GM18498 (cell line): ENCODE measurements around the gene PLB1.

Source experiments
- ATAC-seq: cut with Tn5 transposase; IDR thresholded peaks from one replicate; pipeline ENCODE4 v1.9.1; 2021; ENCODE audit warnings: mild to moderate bottlenecking, moderate library complexity; ENCODE audit not compliant: unreplicated experiment

PLB1 gene

DNA sequence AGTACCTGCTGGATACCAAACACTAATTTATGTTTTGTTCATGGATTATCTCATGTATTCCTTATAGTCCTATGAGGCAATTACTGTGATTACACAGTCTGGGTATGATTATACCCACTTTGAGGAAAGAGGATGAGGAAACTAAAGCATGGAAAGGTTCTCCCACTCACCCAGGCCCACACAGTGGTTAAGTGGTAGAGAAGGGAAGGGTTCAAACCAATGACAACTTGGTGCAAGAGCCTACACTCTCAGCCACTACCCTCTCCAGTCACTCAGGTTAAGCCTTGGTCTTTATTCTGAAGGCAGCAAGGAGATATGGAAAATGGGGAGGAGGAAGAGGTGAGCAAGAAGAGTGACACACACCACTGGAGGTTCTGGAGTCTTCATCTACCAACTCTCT, 191.3 kb downstream of the PLB1 start:
- ATAC-seq = no peak

DNA sequence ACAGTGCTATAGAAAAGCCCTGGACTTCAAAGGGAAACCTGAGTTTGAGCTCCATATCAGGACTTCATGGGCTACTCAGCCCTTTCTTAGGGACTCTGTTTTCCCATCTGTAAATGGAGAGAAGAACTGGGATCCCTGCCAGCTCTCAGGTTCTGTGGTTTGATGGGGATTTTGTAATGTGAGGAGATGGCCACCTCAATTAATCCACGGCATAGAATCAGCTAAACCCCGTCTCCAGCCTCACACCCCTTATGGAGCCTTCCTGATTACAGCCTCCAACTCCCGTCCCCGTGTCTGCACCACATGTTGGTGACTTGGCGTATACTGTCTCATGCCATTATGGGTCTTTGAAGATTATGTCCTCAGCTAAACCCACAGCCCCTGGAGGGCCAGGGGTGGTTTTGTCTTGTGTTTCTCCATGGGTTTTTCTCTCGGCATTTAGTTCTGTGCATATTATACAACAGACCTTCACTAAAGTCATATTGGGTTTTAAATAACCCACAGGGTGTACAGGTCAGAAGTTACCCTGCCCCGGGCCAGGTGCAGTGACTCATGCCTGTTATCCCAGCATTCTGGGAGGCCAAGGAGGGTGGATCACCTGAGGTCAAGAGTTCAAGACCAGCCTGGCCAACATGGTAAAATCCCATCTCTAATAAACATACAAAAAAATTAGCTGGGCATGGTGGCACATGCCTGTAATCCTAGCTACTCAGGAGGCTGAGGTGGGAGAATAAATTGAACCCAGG, 192.0 kb downstream of the PLB1 start:
- no peak for ATAC-seq

DNA sequence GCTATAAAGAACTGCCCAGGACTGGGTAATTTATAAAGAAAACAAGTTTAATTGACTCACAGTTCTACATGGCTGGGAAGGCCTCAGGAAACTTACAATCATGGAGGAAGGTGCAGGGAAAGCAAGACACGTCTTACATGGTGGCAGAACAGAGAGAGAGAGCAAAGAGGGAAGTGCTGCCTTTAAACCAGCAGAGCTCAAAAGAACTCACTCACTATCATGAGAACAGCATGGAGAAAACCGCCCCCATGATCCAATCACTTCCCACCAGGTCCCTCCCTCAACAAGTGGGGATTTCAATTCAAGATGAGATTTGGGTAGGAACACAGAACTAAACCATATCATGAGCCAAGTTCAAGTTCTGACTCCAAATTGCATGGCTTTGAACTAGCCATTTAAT, 193.0 kb downstream of the PLB1 start:
- ATAC-seq = no peak

DNA sequence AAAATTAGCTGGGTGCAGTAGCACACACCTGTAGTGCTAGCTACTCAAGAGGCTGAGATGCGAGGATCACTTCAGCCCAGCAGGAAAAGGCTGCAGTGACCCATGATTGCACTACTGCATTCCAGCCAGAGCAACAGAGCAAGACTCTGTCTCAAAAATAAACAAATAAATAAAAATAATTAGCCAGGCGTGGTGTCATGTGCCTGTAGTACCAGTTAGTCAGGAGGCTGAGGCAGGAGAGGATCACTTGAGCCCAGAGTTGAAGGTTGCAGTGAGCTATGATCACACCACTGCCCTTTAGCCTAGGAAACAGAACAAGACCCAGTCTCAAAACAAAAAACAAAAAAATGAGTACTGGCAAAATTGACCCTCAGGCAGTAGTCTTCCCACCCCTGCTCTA, 193.9 kb downstream of the PLB1 start:
- ATAC-seq = no peak

DNA sequence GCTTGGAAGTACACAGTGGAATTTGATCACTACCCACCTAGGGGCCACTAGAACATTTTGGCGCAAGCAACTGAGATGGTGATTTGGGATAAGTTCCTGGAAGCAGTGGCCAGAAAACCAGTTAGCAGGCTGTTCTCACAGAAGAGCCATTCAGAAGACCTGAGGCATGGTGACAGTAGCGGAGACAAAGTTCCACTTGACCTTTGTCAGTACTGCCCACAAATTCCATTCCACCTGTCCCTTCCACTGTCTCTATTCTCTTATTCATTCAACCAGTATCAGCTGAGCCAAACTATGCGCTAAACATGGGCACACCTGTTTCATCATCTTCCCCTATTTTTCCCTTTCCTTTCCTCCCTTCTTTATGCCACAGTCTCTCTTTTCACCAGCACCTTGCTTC, 196.6 kb downstream of the PLB1 start:
- ATAC-seq = no peak

DNA sequence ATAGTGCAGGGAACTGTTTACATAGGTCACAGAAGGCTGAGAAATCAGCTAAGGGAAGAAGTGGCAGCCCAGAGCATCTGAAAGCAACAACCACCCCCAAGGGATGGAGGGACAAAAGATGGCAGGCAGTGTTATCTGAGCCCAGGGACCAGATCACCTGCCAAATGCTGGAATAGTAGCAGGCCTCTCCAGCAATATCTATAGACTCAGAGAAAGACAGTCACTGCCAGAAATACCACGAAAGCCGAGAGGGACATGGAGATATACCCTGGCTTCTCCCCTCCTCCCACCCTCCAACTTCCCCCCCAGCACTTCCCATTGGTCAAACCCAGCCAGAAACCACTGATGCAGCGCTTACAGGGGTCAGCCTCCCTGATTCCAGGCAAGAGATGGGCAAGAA, 197.4 kb downstream of the PLB1 start:
- ATAC-seq = no peak
